GM12878 (cell line): ENCODE data around the gene AGBL1. TPM values are rescaled to one million over a fixed set of nuclear protein-coding genes. Genes with fewer than 3 reads are reported as not detected.

Source experiments
- ATAC-seq: fragments of 200-7000 bp; cut with Tn5 transposase; 3 replicates; pipeline ENCODE4 v1.9.1; 2020; ENCODE audit warnings: mild to moderate bottlenecking, moderate library complexity
- BruUV-seq: library from RNA; stranded (reverse); fragments of 400-500 nt; replicated peaks from 2 replicates; lab custom pipeline; 2021; lab: Mats Ljungman, UMichigan
- CTCF ChIA-PET: fragments of 300-600 bp; sonication (Branson Sonifier 250); formaldehyde crosslinking; extraction: SDS; loops from one replicate; lab custom pipeline; 2021; ENCODE audit warnings: inconsistent platforms; lab: Yijun Ruan, JAX
- POLR2A ChIA-PET: fragments of 350-600 bp; formaldehyde crosslinking; extraction: SDS; loops from one replicate; lab custom pipeline; 2021; ENCODE audit warnings: inconsistent platforms; lab: Charles Lee
- RAD21 ChIA-PET: fragments of 300-600 bp; sonication (Branson Sonifier 250); formaldehyde crosslinking; loops from one replicate; lab custom pipeline; 2023; ENCODE audit warnings: antibody characterized with exemption; ENCODE audit not compliant: unreplicated experiment; lab: Charles Lee
- SMC1A ChIA-PET: fragments of 300-600 bp; sonication (Branson Sonifier 250); formaldehyde crosslinking; loops from one replicate; lab custom pipeline; 2023; ENCODE audit not compliant: unreplicated experiment, uncharacterized antibody; lab: Charles Lee
- DNase-seq: peaks from one replicate; pipeline ENCODE4 v3.0.0-alpha.2; 2011; ENCODE audit warnings: low read depth, low spot score
- FAIRE-seq: peaks from 3 replicates; lab custom pipeline; 2011; peaks lifted over from hg19 to GRCh38; lab: Jason Lieb, UNC
- H2AFZ ChIP-seq: 2 replicates; pipeline ENCODE4 v1.6.0; 2011; ENCODE audit warnings: low read depth, low read length, control low read depth; ENCODE audit not compliant: control insufficient read depth
- H3K27ac ChIP-seq: 2 replicates; pipeline ENCODE4 v1.5.1; 2011; ENCODE audit warnings: control low read depth; ENCODE audit not compliant: control insufficient read depth, insufficient read depth
- H3K27me3 ChIP-seq, 2 experiments: replicated peaks in 1 of 2; 2 replicates each; pipeline versions ENCODE4 v1.6.0 to v1.6.1; 2011; ENCODE audit warnings: low read length in 1 of 2; ENCODE audit not compliant: control insufficient read depth in 2 of 2, insufficient read depth in 2 of 2
- H3K36me3 ChIP-seq, 2 experiments: 2 replicates each; pipeline ENCODE4 v1.5.1; 2011; ENCODE audit warnings: low read length in 1 of 2; ENCODE audit not compliant: control insufficient read depth in 2 of 2, insufficient read depth in 2 of 2
- H3K4me1 ChIP-seq: 2 replicates; pipeline ENCODE4 v1.6.1; 2011; ENCODE audit warnings: mild to moderate bottlenecking, low read length, moderate library complexity, mixed read lengths; ENCODE audit not compliant: control insufficient read depth, insufficient read depth
- H3K4me2 ChIP-seq: 2 replicates; pipeline ENCODE4 v1.6.0; 2011; ENCODE audit warnings: control low read depth; ENCODE audit not compliant: control insufficient read depth, insufficient read depth
- H3K4me3 ChIP-seq: fragments of 200-600 bp; sonication (generic); 2 replicates; pipeline ENCODE4 v1.5.1; 2016
- H3K79me2 ChIP-seq: 2 replicates; pipeline ENCODE4 v1.6.0; 2011; ENCODE audit warnings: low read length; ENCODE audit not compliant: control insufficient read depth, insufficient read depth
- H3K9ac ChIP-seq: 2 replicates; pipeline ENCODE4 v1.8.0; 2011; ENCODE audit warnings: low read length, control low read depth, mixed read lengths; ENCODE audit not compliant: control insufficient read depth, insufficient read depth
- H3K9me3 ChIP-seq: replicated peaks from 3 replicates; pipeline ENCODE4 v1.5.1; 2011; ENCODE audit warnings: mild to moderate bottlenecking, low read length; ENCODE audit not compliant: control insufficient read depth, insufficient read depth
- H4K20me1 ChIP-seq: 2 replicates; pipeline ENCODE4 v1.6.0; 2011; ENCODE audit not compliant: control insufficient read depth, insufficient read depth
- CHD4 ChIP-seq: fragments of 200-600 bp; sonication (generic); IDR thresholded peaks from 2 replicates; pipeline ENCODE4 v1.6.1; 2016; ENCODE audit warnings: mild to moderate bottlenecking
- E2F8 ChIP-seq: fragments of 450-650 bp; IDR thresholded peaks from 2 replicates; pipeline ENCODE4 v1.6.1; 2018; ENCODE audit warnings: mild to moderate bottlenecking, low read depth, moderate library complexity; ENCODE audit not compliant: partially characterized antibody
- EP300 ChIP-seq, 2 experiments: fragments of 150-350 bp in 1 of 2; IDR thresholded peaks; 2 replicates each; pipeline ENCODE4 v1.6.1; 2011 to 2012; ENCODE audit warnings: low read depth in 2 of 2, low read length in 2 of 2, borderline replicate concordance in 1 of 2, improper control_type of control experiment in 1 of 2, inconsistent platforms in 1 of 2; ENCODE audit not compliant: control insufficient read depth in 1 of 2
- EZH2 ChIP-seq: IDR thresholded peaks from 2 replicates; pipeline ENCODE4 v1.6.1; 2012; ENCODE audit warnings: low read depth, mild to moderate bottlenecking, control low read depth, inconsistent platforms, low read length, borderline replicate concordance; ENCODE audit not compliant: control insufficient read depth
- JUNB ChIP-seq: IDR thresholded peaks from 2 replicates; pipeline ENCODE4 v1.6.1; 2016; ENCODE audit warnings: antibody characterized with exemption, mild to moderate bottlenecking
- MXI1 ChIP-seq: fragments of 150-350 bp; IDR thresholded peaks from 2 replicates; pipeline ENCODE4 v1.6.1; 2011; ENCODE audit warnings: low read depth, mild to moderate bottlenecking, inconsistent platforms, low read length, improper control_type of control experiment
- NR2F1 ChIP-seq: fragments of 450-650 bp; conservative IDR thresholded peaks from 2 replicates; pipeline ENCODE4 v1.6.1; 2017; ENCODE audit warnings: mild to moderate bottlenecking
- RAD51 ChIP-seq: fragments of 450-650 bp; IDR thresholded peaks from 2 replicates; pipeline ENCODE4 v1.6.1; 2016; ENCODE audit warnings: moderate library complexity, mild to moderate bottlenecking, inconsistent platforms
- SIX5 ChIP-seq: IDR thresholded peaks from 2 replicates; pipeline ENCODE4 v1.6.1; 2011; ENCODE audit warnings: mild to moderate bottlenecking, low read depth, low read length, moderate library complexity; ENCODE audit not compliant: severe bottlenecking
- SMC3 ChIP-seq: IDR thresholded peaks from 2 replicates; pipeline ENCODE4 v1.6.1; 2011; ENCODE audit warnings: low read length, improper control_type of control experiment, borderline replicate concordance
- SREBF1 ChIP-seq: IDR thresholded peaks from 2 replicates; pipeline ENCODE4 v1.6.1; 2012; ENCODE audit warnings: mild to moderate bottlenecking, low read length
- STAT3 ChIP-seq: IDR thresholded peaks from 2 replicates; pipeline ENCODE4 v1.6.1; 2011; ENCODE audit warnings: low read depth, low read length, improper control_type of control experiment
- TCF7 ChIP-seq: IDR thresholded peaks from 2 replicates; pipeline ENCODE4 v1.6.1; 2014; ENCODE audit warnings: antibody characterized with exemption, borderline replicate concordance
- ZNF622 ChIP-seq: fragments of 450-650 bp; IDR thresholded peaks from 2 replicates; pipeline ENCODE4 v1.6.1; 2017; ENCODE audit warnings: mild to moderate bottlenecking, inconsistent platforms
- ZSCAN29 ChIP-seq: fragments of 450-650 bp; IDR thresholded peaks from 2 replicates; pipeline ENCODE4 v1.6.1; 2017; ENCODE audit warnings: mild to moderate bottlenecking, moderate library complexity
- WGBS: methylation state at CpG from one replicate; pipeline ENCODE4 v1.1.6; 2016; ENCODE audit warnings: low lambda C conversion rate; ENCODE audit not compliant: insufficient replicate concordance, insufficient coverage; ENCODE audit errors: missing lambda C conversion rate; 5-methylcytosine and 5-hydroxymethylcytosine counted together
- in situ Hi-C: fragments of 300-500 bp; cut with MboI; formaldehyde crosslinking; loops from 9 replicates; pipeline ENCODE4 v1.14.3; 2018; ENCODE audit warnings: mixed read lengths
- intact Hi-C: fragments of 100-400 bp; cut with micrococcal nuclease; formaldehyde crosslinking; loops from one replicate; pipeline ENCODE4 v1.14.2; 2022; ENCODE audit not compliant: unreplicated experiment
- polyA plus RNA-seq, 11 experiments: library from polyadenylated mRNA; depleted of rRNA in 4 of 11; unstranded in 6 of 11; stranded (reverse) in 5 of 11; fragments of >200 nt; fragmentation: Nextera tagmentation in 4 of 11; fragmentation: Illumina TruSeq in 1 of 11; extraction: Ambion mirVana in 4 of 11; extraction: Trizol in 1 of 11; gene quantifications; 1 replicate in 1 of 11; 2 replicates in 10 of 11; pipeline versions ENCODE4 v1.2.1 to v1.2.3, GENCODE V29; 2011 to 2016; ENCODE audit warnings: inconsistent platforms in 2 of 11, missing spikeins in 2 of 11, low read depth in 1 of 11
- total RNA-seq, 4 experiments: library from RNA; depleted of rRNA in 3 of 4; stranded (reverse); fragments of >200 nt in 3 of 4; fragmentation: Illumina TruSeq in 1 of 4; extraction: Trizol in 1 of 4; gene quantifications; 2 replicates each; pipeline versions ENCODE4 v1.2.1 to v1.2.3, GENCODE V29; 2013 to 2021

The AGBL1 gene
- total and polyA plus RNA-seq, 10 of the 15 experiments (the other 5 are each of a cell fraction or from before 2014, with no cell fraction given): not detected

DNA sequence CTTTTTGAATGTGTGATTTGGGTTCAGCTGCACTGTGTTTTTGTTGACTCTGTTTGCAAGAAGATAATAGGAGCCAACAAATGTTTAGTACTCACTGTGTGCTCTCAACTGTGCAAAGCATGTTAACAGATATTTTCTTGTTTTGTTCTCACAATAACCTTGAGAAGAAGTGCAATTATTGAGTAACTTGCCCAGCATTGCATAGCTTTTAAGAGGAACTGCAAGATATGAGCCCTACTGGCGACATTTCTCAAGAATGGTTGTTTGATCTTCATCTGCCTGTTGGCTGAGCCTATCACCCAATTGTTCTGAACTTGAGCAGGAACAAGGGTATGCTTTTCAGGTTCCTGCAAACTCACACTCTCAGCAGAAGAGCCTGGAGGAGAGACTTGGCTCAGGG lies 43.4 kb upstream of the AGBL1 start (continued):
- no peak for TF ChIP-seq ZSCAN29
- TF ChIP-seq, all 136 proteins: peak for 0

DNA sequence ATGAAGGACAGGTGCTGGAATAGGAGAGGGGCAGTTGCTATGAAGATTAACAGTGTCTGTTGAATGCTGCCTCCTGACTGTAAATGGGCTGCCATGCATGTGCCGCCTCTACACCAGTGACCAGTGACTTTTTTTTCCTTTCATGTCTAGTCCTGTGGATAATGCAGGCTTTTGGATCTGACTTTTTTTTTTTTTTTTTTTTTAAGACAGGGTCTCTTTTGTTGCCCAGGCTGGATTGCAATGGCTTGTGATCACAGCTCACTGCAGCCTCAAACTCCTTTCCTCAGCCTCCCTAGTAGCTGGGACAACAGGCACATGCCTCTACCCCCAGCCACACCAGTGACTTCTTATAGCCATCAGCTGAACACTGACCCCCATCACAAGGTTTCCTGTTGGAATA lies 41.2 kb upstream of the AGBL1 start:
- ChIA-PET SMC1A (no interaction called here), RAD21 (no interaction called here), CTCF (no interaction called here), POLR2A (interaction anchor here (0.6 kb wide), 1 partner anchor 361 kb away, joined by 4 read pairs; no protein-coding TSS in a partner anchor)
- Histone ChIP-seq H3K79me2 (no peaks in the 10 kb centered on the region), H3K36me3 (no peaks in the 10 kb centered on the region), H3K9me3 (no peaks in the 10 kb centered on the region), H4K20me1 (no peaks in the 10 kb centered on the region), H3K4me3 (no peak overlapping the region), H3K4me1 (no peaks in the 10 kb centered on the region), H3K4me2 (no peak overlapping the region), H3K27me3 (no peaks in the 10 kb centered on the region), H3K9ac (no peak overlapping the region), H2AFZ (no peak overlapping the region), H3K27ac (no peak overlapping the region)
- TF ChIP-seq TCF7 (no peak), EP300 (IDR thresholded peaks at IDR 0.05; ENCODE audit: borderline replicate concordance in 1 of 2, control insufficient read depth in 1 of 2, low read depth in 2 of 2, low read length in 2 of 2) (no peak), STAT3 (no peak), E2F8 (no peak), RAD51 (no peak), MXI1 (no peak), NR2F1 (no peak), JUNB (no peak), CHD4 (no peak), SREBF1 (no peak), ZNF622 (no peak), SIX5 (no peak), SMC3 (no peak), EZH2 (no peak)
- no peak for ATAC-seq
- intact Hi-C loops: no loop called here
- no TSS peak for BruUV-seq
- FAIRE-seq: no peak
- in situ Hi-C loops: no loop called here
- DNase-seq: no peak
- 44% methylated on average over 1 of the region's 1 CpG for WGBS
